Measurements from ENCODE around the gene AKNAD1. TPM values are rescaled to one million over a fixed set of nuclear protein-coding genes. Genes with fewer than 3 reads are reported as not detected.
A peak's percentile ranks its signal among the peaks of the same experiment; 100 is the strongest.

Gene AKNAD1
- total and polyA plus RNA-seq, 2 donors, result 0.14 to 0.84 TPM

GRCh38 chr1:108871050-108871724 lies 14.3 kb upstream of the AKNAD1 start:
- Histone ChIP-seq H3K27me3 (ENCODE audit: control insufficient read depth in 2 of 2, insufficient read depth in 1 of 2, low read length in 1 of 2) (no peaks in the 10 kb centered on the region), H3K27ac (ENCODE audit: low read depth in 1 of 2, low read length in 1 of 2) (no peak overlapping the region), H3K36me3 (ENCODE audit: control insufficient read depth in 2 of 2, insufficient read depth in 2 of 2, low read length in 1 of 2) (no peaks in the 10 kb centered on the region), H3K4me3 (ENCODE audit: low read length in 2 of 2) (no peak overlapping the region), H3K4me1 (ENCODE audit: control insufficient read depth in 2 of 2, insufficient read depth in 2 of 2, low read length in 2 of 2) (peaks cover 0 to 2% of the 10 kb centered on the region in 2 donors), H3K9me3 (ENCODE audit: control insufficient read depth in 2 of 2, insufficient read depth in 1 of 2, low read length in 1 of 2) (no peaks in the 10 kb centered on the region)
- WGBS, result 95% methylated on average over 5 of the region's 5 CpGs
- no peak for DNase-seq (ENCODE audit: low read depth in 6 of 9, low spot score in 9 of 9)

- Histone ChIP-seq H3K27me3 (ENCODE audit: control insufficient read depth in 2 of 2, insufficient read depth in 1 of 2, low read length in 1 of 2) (no peaks in the 10 kb centered on the region), H3K9me3 (ENCODE audit: control insufficient read depth in 2 of 2, insufficient read depth in 1 of 2, low read length in 1 of 2) (no peaks in the 10 kb centered on the region), H3K4me1 (ENCODE audit: control insufficient read depth in 2 of 2, insufficient read depth in 2 of 2, low read length in 2 of 2) (no peaks in the 10 kb centered on the region), H3K27ac (ENCODE audit: low read depth in 1 of 2, low read length in 1 of 2) (no peak overlapping the region), H3K4me3 (ENCODE audit: low read length in 2 of 2) (no peak overlapping the region), H3K36me3 (ENCODE audit: control insufficient read depth in 2 of 2, insufficient read depth in 2 of 2, low read length in 1 of 2) (no peaks in the 10 kb centered on the region)
- no peak for DNase-seq (ENCODE audit: low read depth in 6 of 9, low spot score in 9 of 9)
- 90% methylated on average over 4 of the region's 4 CpGs for WGBS
Observed at GRCh38 chr1:108865316-108865910, 8.5 kb upstream of the AKNAD1 start.

DNA sequence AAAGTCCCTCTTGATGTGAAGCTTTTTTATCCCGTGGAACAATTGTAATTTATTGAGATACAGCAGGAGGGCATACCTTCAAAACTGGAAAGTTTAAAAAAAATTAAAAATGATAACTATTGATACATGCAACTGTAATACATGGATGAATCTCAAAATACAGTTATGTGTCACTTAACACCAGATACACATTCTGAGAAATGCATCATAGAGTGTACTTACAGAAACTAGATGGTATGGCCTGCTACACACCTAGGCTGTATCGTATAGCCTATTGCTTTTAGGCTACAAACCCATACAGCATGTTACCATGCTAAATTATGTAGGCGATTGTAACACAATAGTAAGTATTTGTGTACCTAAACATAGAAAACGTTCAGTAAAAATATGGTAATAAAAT lies 7.1 kb upstream of the AKNAD1 start:
- H3K36me3 ChIP-seq (ENCODE audit: control insufficient read depth in 2 of 2, insufficient read depth in 2 of 2, low read length in 1 of 2), result no peaks in the 10 kb centered on the region
- WGBS, result 97% methylated on average over 4 of the region's 4 CpGs
- no peaks in the 10 kb centered on the region for H3K27me3 ChIP-seq (ENCODE audit: control insufficient read depth in 2 of 2, insufficient read depth in 1 of 2, low read length in 1 of 2)
- no peaks in the 10 kb centered on the region for H3K9me3 ChIP-seq (ENCODE audit: control insufficient read depth in 2 of 2, insufficient read depth in 1 of 2, low read length in 1 of 2)
- no peak overlapping the region for H3K27ac ChIP-seq (ENCODE audit: low read depth in 1 of 2, low read length in 1 of 2)
- H3K4me1 ChIP-seq (ENCODE audit: control insufficient read depth in 2 of 2, insufficient read depth in 2 of 2, low read length in 2 of 2), result no peaks in the 10 kb centered on the region
- no peak overlapping the region for H3K4me3 ChIP-seq (ENCODE audit: low read length in 2 of 2)
- DNase-seq (ENCODE audit: low read depth in 6 of 9, low spot score in 9 of 9), result no peak

- Histone ChIP-seq H3K9me3 (ENCODE audit: control insufficient read depth in 2 of 2, insufficient read depth in 1 of 2, low read length in 1 of 2) (no peaks in the 10 kb centered on the region), H3K4me3 (ENCODE audit: low read length in 2 of 2) (no peak overlapping the region), H3K27ac (ENCODE audit: low read depth in 1 of 2, low read length in 1 of 2) (no peak overlapping the region), H3K36me3 (ENCODE audit: control insufficient read depth in 2 of 2, insufficient read depth in 2 of 2, low read length in 1 of 2) (no peaks in the 10 kb centered on the region), H3K4me1 (ENCODE audit: control insufficient read depth in 2 of 2, insufficient read depth in 2 of 2, low read length in 2 of 2) (peaks cover 2% of the 10 kb centered on the region in 2 donors), H3K27me3 (ENCODE audit: control insufficient read depth in 2 of 2, insufficient read depth in 1 of 2, low read length in 1 of 2) (no peaks in the 10 kb centered on the region)
- no peak for DNase-seq (ENCODE audit: low read depth in 6 of 9, low spot score in 9 of 9)
- WGBS, result 97% methylated on average over 1 of the region's 1 CpG
Observed at GRCh38 chr1:108862698-108863477, 6.0 kb upstream of the AKNAD1 start.

GRCh38 chr1:108862017-108862610 lies 5.2 kb upstream of the AKNAD1 start:
- H3K36me3 ChIP-seq (ENCODE audit: control insufficient read depth in 2 of 2, insufficient read depth in 2 of 2, low read length in 1 of 2), result no peaks in the 10 kb centered on the region
- DNase-seq (ENCODE audit: low read depth in 6 of 9, low spot score in 9 of 9), result no peak
- 94% methylated on average over 7 of the region's 7 CpGs for WGBS
- peaks cover 2% of the 10 kb centered on the region in 2 donors for H3K4me1 ChIP-seq (ENCODE audit: control insufficient read depth in 2 of 2, insufficient read depth in 2 of 2, low read length in 2 of 2)
- H3K4me3 ChIP-seq (ENCODE audit: low read length in 2 of 2), result no peak overlapping the region
- no peaks in the 10 kb centered on the region for H3K9me3 ChIP-seq (ENCODE audit: control insufficient read depth in 2 of 2, insufficient read depth in 1 of 2, low read length in 1 of 2)
- no peaks in the 10 kb centered on the region for H3K27me3 ChIP-seq (ENCODE audit: control insufficient read depth in 2 of 2, insufficient read depth in 1 of 2, low read length in 1 of 2)
- no peak overlapping the region for H3K27ac ChIP-seq (ENCODE audit: low read depth in 1 of 2, low read length in 1 of 2)

- H3K4me3 ChIP-seq (ENCODE audit: low read length in 2 of 2), result no peak overlapping the region
- no peaks in the 10 kb centered on the region for H3K36me3 ChIP-seq (ENCODE audit: control insufficient read depth in 2 of 2, insufficient read depth in 2 of 2, low read length in 1 of 2)
- peaks cover 2% of the 10 kb centered on the region in 2 donors for H3K4me1 ChIP-seq (ENCODE audit: control insufficient read depth in 2 of 2, insufficient read depth in 2 of 2, low read length in 2 of 2)
- 96% methylated on average over 6 of the region's 6 CpGs for WGBS
- no peak overlapping the region for H3K27ac ChIP-seq (ENCODE audit: low read depth in 1 of 2, low read length in 1 of 2)
- no peaks in the 10 kb centered on the region for H3K9me3 ChIP-seq (ENCODE audit: control insufficient read depth in 2 of 2, insufficient read depth in 1 of 2, low read length in 1 of 2)
- H3K27me3 ChIP-seq (ENCODE audit: control insufficient read depth in 2 of 2, insufficient read depth in 1 of 2, low read length in 1 of 2), result no peaks in the 10 kb centered on the region
- no peak for DNase-seq (ENCODE audit: low read depth in 6 of 9, low spot score in 9 of 9)
Observed at GRCh38 chr1:108861566-108861965, 4.7 kb upstream of the AKNAD1 start.

GRCh38 chr1:108860190-108860907 lies 3.5 kb upstream of the AKNAD1 start:
- no peaks in the 10 kb centered on the region for H3K27me3 ChIP-seq (ENCODE audit: control insufficient read depth in 2 of 2, insufficient read depth in 1 of 2, low read length in 1 of 2)
- no peak overlapping the region for H3K4me3 ChIP-seq (ENCODE audit: low read length in 2 of 2)
- DNase-seq (ENCODE audit: low read depth in 6 of 9, low spot score in 9 of 9), result no peak
- no peaks in the 10 kb centered on the region for H3K36me3 ChIP-seq (ENCODE audit: control insufficient read depth in 2 of 2, insufficient read depth in 2 of 2, low read length in 1 of 2)
- H3K27ac ChIP-seq (ENCODE audit: low read depth in 1 of 2, low read length in 1 of 2), result no peak overlapping the region
- 97% methylated on average over 9 of the region's 9 CpGs for WGBS
- H3K9me3 ChIP-seq (ENCODE audit: control insufficient read depth in 2 of 2, insufficient read depth in 1 of 2, low read length in 1 of 2), result no peaks in the 10 kb centered on the region
- peaks cover 2% of the 10 kb centered on the region in 2 donors for H3K4me1 ChIP-seq (ENCODE audit: control insufficient read depth in 2 of 2, insufficient read depth in 2 of 2, low read length in 2 of 2)

GRCh38 chr1:108858230-108858950 lies 1.5 kb upstream of the AKNAD1 start:
- Histone ChIP-seq H3K9me3 (ENCODE audit: control insufficient read depth in 2 of 2, insufficient read depth in 1 of 2, low read length in 1 of 2) (no peaks in the 10 kb centered on the region), H3K27me3 (ENCODE audit: control insufficient read depth in 2 of 2, insufficient read depth in 1 of 2, low read length in 1 of 2) (no peaks in the 10 kb centered on the region), H3K4me1 (ENCODE audit: control insufficient read depth in 2 of 2, insufficient read depth in 2 of 2, low read length in 2 of 2) (peaks cover 2% of the 10 kb centered on the region in 2 donors), H3K4me3 (ENCODE audit: low read length in 2 of 2) (no peak overlapping the region), H3K36me3 (ENCODE audit: control insufficient read depth in 2 of 2, insufficient read depth in 2 of 2, low read length in 1 of 2) (no peaks in the 10 kb centered on the region), H3K27ac (ENCODE audit: low read depth in 1 of 2, low read length in 1 of 2) (no peak overlapping the region)
- DNase-seq (ENCODE audit: low read depth in 6 of 9, low spot score in 9 of 9), result peak in 2 of 9 donors; percentile 14 to 24
- WGBS, result 51% methylated on average over 6 of the region's 6 CpGs
